HFF-Myc (cell line): Measurements from ENCODE around the gene SLC30A3.
"Not testable (repeated sequence)": the region's sequence is repeated elsewhere in the genome, so short reads cannot be mapped to it uniquely, and the experiment has no call there.

ENCODE experiments used
- DNase-seq: peaks from one replicate; pipeline ENCODE4 v3.0.0-alpha.2; 2011; ENCODE audit warnings: low read depth; ENCODE audit errors: extremely low read depth
- H3K4me3 ChIP-seq: replicated peaks from 2 replicates; pipeline ENCODE4 v1.5.1; 2011; ENCODE audit warnings: low read depth, mild to moderate bottlenecking, control low read depth, low read length
- TF ChIP-seq, protein P1 (sequence below): IDR thresholded peaks from 2 replicates; pipeline ENCODE4 v1.5.1; 2012; ENCODE audit warnings: mild to moderate bottlenecking, low read depth, low read length, control low read depth; ENCODE audit errors: missing control alignments

Gene SLC30A3

DNA sequence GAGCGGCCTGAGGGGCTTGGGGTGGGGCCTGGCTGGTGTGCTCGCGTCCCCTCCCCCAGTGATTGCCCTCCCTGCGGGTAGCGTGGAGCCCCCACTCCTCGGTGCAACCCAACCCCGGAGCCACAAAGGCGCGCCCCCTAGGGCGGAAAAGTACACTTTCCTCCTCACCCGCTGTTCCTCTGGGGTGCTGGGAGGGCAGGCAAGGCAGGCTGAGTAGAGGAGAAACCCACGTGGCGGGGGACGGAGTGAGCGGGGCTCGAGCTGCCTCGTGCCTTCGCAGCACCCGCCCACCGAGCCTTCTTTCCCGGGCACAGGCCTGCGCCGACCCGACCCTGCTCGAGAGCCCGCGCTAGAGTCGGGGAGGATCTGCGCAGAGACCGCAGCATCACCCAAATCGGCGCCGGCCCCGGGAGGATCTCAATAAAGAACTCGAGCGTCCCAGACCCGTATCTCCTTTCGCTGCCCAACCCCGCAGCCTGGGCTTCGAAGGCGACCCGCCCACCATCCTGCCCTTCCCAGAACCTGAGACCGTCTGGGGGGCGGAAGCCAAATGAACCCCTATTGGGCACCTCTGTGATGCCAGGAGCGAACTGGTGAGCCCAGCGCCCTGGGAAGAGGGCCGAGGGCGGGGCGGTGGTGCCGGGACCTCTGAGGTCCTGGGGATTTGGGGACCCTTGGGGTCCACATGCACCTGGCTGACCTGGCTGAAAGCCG, 43.9 kb upstream of the SLC30A3 start:
- H3K4me3 ChIP-seq = no peak overlapping the region
- TF ChIP-seq, protein P1, sequence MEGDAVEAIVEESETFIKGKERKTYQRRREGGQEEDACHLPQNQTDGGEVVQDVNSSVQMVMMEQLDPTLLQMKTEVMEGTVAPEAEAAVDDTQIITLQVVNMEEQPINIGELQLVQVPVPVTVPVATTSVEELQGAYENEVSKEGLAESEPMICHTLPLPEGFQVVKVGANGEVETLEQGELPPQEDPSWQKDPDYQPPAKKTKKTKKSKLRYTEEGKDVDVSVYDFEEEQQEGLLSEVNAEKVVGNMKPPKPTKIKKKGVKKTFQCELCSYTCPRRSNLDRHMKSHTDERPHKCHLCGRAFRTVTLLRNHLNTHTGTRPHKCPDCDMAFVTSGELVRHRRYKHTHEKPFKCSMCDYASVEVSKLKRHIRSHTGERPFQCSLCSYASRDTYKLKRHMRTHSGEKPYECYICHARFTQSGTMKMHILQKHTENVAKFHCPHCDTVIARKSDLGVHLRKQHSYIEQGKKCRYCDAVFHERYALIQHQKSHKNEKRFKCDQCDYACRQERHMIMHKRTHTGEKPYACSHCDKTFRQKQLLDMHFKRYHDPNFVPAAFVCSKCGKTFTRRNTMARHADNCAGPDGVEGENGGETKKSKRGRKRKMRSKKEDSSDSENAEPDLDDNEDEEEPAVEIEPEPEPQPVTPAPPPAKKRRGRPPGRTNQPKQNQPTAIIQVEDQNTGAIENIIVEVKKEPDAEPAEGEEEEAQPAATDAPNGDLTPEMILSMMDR = peak; percentile 12
- DNase-seq = no peak

GRCh38 chr2:27306136-27306535, 43.3 kb upstream of the SLC30A3 start:
- DNase-seq = no peak
- H3K4me3 ChIP-seq = no peak overlapping the region
- TF ChIP-seq, protein P1 = no peak

DNA sequence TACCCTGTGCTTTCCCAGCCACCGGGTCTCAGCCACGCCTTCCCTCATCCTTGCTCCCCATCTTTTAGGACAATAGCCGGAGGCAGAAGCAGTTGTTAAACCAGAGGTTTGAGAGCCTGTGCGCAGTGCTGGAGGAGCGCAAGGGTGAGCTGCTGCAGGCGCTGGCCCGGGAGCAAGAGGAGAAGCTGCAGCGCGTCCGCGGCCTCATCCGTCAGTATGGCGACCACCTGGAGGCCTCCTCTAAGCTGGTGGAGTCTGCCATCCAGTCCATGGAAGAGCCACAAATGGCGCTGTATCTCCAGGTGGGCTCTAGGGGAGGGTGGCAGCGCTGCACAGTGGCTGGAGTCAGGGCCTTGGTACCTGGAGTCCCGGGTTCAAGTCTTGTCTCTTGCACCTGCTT, 42.7 kb upstream of the SLC30A3 start:
- no peak overlapping the region for H3K4me3 ChIP-seq
- DNase-seq = no peak
- TF ChIP-seq, protein P1 = no peak

DNA sequence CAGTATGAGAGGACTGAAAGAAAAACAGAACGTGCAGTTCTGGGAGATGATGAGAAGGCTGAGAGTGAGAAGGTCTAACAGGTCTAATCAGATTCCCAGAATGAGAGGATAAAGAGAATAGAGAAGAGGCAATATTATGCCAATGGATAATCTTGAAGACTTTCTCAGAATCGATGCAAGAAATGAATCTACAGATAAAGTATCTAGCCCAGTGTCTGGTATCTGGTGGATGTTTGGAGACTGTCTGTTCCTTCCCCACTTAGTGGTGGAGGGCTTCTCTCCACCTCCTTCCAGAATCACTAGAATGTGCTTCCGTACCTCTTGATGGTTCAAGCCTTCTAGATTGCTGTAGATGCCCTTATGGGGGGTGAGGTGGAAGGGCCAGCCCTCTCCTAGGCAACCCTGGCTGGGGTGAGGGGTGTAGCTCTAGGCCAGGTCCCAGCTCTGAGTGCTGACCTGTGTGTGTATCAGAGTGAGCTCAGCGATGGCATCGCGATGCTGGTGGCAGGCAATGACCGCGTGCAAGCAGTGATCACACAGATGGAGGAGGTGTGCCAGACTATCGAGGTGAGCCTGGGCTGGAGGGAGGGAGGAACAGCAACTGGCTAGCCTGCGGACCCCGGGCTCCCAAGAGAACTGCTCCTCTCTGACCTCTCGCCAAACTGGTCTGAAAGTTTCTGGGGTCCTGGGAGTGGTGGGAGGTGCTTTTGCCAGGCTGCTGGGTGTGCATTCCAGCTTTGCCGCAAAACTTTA, 41.8 kb upstream of the SLC30A3 start:
- no peak overlapping the region for H3K4me3 ChIP-seq
- TF ChIP-seq, protein P1 = no peak
- no peak for DNase-seq

- H3K4me3 ChIP-seq = no peak overlapping the region
- DNase-seq = peak; percentile 56
- TF ChIP-seq, protein P1 = peak; percentile 82
Observed at GRCh38 chr2:27303093-27304025, 40.5 kb upstream of the SLC30A3 start.

GRCh38 chr2:27300606-27301005, 37.8 kb upstream of the SLC30A3 start:
- not testable (repeated sequence) for H3K4me3 ChIP-seq, DNase-seq
